Activated naive CD8-positive, alpha-beta T cell (primary cell): ENCODE measurements around the gene AHNAK2.

Source experiments
- H3K27ac Mint-ChIP-seq: one replicate; pipeline ENCODE4 v1.8.0; 2021; ENCODE audit warnings: mixed read lengths
- H3K27me3 Mint-ChIP-seq: one replicate; pipeline ENCODE4 v1.8.0; 2021; ENCODE audit warnings: mixed read lengths
- H3K36me3 Mint-ChIP-seq: one replicate; pipeline ENCODE4 v1.8.0; 2021; ENCODE audit warnings: mixed read lengths
- H3K4me1 Mint-ChIP-seq: one replicate; pipeline ENCODE4 v1.8.0; 2021; ENCODE audit warnings: low read depth, mixed read lengths
- H3K4me3 Mint-ChIP-seq: one replicate; pipeline ENCODE4 v1.8.0; 2021; ENCODE audit warnings: mild to moderate bottlenecking, mixed read lengths
- H3K9me3 Mint-ChIP-seq: one replicate; pipeline ENCODE4 v1.8.0; 2021; ENCODE audit warnings: low read depth, mixed read lengths

The AHNAK2 gene

DNA sequence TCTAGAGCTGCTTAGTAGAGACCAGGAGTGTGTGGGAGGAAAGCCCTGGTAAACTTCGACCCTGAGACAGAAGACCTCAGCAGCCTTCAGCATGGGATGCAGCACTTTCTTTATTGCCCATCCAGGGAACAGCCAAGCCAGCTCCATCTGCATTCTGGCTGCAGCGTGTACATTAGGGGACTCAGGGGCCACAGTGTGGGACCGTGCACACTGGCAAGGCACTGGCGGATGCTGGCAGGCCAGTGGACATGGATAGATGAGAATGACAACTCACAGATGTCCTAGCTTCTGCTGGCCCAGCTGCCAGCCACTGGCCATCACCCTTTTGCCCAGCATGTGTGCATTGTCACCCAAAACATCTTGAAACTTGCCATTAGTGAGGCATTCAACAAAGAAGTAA lies 41.0 kb downstream of the AHNAK2 start:
- H3K4me3 Mint-ChIP-seq, result no peak overlapping the region
- peaks cover 3% of the 10 kb centered on the region for H3K4me1 Mint-ChIP-seq
- H3K36me3 Mint-ChIP-seq, result no peaks in the 10 kb centered on the region
- no peak overlapping the region for H3K27ac Mint-ChIP-seq
- no peaks in the 10 kb centered on the region for H3K9me3 Mint-ChIP-seq
- H3K27me3 Mint-ChIP-seq, result peaks cover 3% of the 10 kb centered on the region

DNA sequence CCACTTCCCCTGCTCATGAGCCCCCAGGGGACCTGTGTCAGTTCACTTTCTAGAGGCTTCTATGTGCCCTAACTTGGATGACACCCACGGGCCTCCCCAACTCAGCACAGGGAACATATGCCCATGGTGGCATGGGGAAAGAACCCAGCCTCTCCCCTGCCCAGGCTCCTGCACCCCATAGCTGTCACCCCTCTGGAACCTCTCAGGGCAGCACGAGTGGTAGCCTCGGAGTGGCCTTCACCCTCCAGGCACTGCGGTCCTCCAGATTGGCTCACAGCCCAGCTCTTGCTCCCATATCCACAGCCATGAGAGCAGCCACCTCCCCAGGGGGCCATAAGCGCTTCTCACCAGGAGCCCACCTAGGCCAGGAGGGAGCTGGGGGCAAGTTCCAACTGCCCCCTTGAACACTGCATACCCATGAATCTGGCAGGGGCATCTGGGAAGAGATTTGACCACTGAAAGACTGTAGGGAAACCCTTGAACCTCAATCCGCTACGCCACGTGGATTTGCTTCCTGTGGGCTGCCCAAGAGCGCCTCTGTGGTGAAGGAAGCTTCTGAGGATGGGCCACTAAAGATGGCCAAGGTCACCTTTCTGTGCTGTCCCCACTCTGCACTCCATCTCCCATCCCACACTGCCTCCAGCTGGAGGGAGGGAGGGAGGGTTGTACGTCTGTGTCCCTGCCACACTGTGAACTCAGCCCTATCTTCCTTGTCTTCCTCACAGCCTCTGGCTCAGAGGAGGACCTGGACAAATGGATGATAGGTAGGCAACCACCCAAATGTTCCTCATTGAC lies 41.6 kb downstream of the AHNAK2 start:
- peaks cover 3% of the 10 kb centered on the region for H3K27me3 Mint-ChIP-seq
- H3K4me3 Mint-ChIP-seq, result no peak overlapping the region
- H3K27ac Mint-ChIP-seq, result no peak overlapping the region
- peaks cover 3% of the 10 kb centered on the region for H3K4me1 Mint-ChIP-seq
- no peaks in the 10 kb centered on the region for H3K9me3 Mint-ChIP-seq
- no peaks in the 10 kb centered on the region for H3K36me3 Mint-ChIP-seq

DNA sequence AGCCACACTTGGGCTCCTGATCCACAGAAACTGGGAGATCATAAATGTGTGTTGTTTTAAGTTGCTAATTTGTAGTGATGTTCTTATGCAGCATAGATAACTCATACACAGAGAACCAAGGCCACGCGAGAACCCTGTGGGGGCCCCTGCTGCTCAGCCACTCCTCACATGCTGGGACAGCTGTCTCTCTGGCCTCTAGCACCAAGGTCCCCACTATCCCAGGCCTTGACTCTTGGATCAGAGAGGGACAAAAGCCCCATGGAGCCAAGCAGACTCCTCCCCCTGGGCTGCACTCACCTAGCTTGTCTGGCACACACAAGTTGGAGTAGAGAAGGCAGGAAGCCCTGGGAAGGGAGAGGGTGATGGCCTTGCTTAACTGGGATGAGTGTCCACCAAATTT lies 42.2 kb downstream of the AHNAK2 start:
- no peak overlapping the region for H3K4me3 Mint-ChIP-seq
- peaks cover 3% of the 10 kb centered on the region for H3K4me1 Mint-ChIP-seq
- peak overlapping the region; percentile 22 for H3K27ac Mint-ChIP-seq
- H3K36me3 Mint-ChIP-seq, result no peaks in the 10 kb centered on the region
- no peaks in the 10 kb centered on the region for H3K9me3 Mint-ChIP-seq
- peaks cover 3% of the 10 kb centered on the region for H3K27me3 Mint-ChIP-seq

DNA sequence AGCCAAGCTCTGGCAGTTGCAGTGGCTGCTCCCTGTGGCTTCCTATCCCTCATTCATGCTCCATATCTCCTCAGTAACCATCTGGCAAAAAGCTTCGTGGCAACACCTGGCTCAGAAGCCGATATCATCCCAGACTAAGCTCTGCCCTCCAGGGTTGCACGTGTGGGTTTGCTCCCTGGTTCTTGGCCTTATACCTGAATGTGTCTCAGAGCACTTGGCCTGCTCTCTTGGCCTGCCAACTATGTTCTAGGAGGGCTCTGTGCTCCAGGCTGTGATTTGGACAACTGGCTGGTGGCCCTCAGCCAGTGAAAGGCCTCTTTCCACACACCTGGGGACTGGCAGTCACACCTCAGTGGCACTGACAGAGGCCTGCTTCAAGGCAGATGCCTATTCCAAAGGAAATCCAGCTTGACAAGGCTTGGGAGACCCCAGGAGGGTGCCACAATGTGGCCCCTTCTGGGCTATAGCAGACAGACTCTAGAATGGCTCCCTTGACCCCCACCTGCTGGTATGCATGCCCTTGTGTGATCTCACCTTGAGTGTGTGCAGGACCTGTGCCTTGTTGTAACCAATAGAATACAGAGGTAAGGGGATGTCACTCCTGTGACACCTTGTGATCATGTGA lies 43.0 kb downstream of the AHNAK2 start:
- Mint-ChIP-seq H3K9me3 (no peaks in the 10 kb centered on the region), H3K4me1 (peaks cover 3% of the 10 kb centered on the region), H3K27ac (peak overlapping the region; percentile 3), H3K4me3 (peak overlapping the region; percentile 81), H3K36me3 (no peaks in the 10 kb centered on the region), H3K27me3 (peaks cover 3% of the 10 kb centered on the region)

DNA sequence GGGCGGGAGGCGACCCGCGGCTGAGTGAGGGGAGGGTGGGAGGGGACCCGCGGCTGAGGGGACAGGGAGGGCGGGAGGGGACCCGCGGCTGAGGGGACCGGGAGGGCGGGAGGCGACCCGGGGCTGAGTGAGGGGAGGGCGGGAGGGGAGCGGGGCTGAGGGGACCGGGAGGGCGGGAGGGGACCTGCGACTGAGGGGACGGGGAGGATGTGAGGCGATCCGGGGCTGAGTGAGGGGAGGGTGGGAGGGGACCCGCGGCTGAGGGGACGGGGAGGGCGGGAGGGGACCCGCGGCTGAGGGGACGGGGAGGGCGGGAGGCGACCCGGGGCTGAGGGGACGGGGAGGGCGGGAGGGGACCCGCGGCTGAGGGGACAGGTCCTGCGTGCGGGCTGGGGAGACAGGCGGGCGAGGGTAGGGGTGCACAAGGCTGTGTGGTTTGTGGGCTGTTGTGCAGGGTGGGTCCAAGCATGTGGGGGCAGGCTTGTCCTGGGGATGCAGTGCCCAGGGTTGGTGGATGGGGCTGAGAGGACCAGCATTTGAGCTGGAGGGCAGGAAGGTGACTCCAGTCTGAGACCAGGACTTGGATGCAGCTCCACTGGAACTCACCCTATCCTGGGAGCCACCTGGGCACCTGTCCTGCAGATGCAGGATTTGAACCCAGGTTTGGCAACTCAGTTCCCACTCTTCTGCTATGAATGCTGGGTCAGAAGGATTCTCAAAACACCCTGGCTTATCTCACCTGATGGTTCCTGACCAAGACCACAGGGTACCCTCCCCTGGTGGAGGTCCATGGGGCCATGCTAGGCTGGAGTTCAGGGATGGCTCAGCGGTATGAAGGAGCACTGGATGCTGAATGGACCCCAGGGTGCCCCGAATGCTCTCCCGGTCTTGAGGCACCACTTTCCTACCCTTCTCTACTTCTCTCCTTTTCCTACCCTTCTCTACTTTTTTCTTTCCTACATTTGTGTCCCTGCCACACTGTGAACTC lies 44.1 kb downstream of the AHNAK2 start:
- peak overlapping the region; percentile 3 for H3K27ac Mint-ChIP-seq
- no peaks in the 10 kb centered on the region for H3K9me3 Mint-ChIP-seq
- no peaks in the 10 kb centered on the region for H3K36me3 Mint-ChIP-seq
- peaks cover 3% of the 10 kb centered on the region for H3K27me3 Mint-ChIP-seq
- peak overlapping the region; percentile 81 for H3K4me3 Mint-ChIP-seq
- peaks cover 3% of the 10 kb centered on the region for H3K4me1 Mint-ChIP-seq

DNA sequence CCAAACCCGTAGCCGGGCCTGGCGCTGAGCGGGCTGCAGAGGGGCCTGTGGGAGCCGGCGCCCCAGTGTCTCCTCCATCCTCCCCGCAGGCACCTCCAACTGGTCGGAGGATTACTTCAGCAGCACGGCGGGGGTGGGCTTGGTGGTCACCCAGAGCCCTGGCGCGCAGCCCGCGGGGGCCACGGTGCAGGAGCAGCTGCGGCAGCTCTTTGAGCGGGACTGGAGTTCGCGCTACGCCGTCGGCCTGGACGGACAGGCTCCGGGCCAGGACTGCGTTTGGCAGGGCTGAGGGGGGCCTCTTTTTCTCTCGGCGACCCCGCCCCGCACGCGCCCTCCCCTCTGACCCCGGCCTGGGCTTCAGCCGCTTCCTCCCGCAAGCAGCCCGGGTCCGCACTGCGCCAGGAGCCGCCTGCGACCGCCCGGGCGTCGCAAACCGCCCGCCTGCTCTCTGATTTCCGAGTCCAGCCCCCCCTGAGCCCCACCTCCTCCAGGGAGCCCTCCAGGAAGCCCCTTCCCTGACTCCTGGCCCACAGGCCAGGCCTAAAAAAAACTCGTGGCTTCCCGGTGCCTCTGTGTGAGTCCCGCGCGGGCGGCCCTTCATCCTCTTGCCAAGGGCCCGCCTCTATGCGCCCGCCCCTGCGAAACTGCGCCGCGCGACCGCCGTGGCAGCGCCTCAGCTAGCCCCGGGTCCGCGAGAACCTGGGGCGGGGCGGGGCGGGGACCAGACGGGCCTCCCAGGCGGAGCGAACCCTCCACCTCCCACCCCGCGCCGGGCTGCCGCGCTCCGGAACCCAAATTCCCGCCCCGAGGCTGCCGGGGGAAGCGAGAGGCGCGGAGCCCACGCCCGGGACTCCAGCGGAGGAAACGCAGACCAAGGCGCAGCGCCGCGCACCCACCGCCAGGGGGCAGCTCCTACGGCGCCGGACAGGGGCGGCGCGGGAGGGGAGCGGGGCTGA lies 45.2 kb downstream of the AHNAK2 start:
- no peak overlapping the region for H3K27ac Mint-ChIP-seq

DNA sequence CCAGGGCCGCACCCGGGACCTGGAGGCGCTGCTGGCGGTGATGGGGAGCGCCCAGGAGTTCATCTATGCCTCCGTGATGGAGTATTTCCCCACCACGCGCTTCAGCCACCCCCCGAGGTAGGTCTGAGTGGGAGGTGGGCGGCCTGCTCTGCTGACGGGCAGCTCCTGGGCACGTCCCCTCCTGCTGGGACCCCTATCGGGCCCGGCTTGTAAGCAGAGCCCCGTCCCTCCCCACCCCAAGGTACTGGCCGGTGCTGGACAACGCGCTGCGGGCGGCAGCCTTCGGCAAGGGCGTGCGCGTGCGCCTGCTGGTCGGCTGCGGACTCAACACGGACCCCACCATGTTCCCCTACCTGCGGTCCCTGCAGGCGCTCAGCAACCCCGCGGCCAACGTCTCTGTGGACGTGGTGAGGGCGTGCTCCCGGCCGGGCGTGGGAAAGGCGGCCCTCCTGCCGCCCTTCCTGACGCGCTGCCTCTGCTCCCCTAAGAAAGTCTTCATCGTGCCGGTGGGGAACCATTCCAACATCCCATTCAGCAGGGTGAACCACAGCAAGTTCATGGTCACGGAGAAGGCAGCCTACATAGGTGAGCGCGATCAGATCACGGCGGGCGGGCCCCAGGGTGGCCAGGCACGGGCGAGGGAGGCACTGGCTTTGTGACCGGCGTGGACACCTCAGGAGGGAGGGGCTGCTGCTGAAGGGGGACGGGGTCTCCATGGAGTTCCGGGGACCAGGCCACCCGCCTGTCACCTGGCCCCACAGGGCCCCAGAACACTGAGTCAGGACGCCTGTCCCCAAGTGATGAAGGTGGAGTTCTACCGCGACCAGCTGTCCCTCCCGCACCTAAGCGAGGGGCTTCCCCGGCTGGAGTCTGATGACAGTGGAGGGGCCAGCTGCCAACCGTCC lies 46.2 kb downstream of the AHNAK2 start:
- Mint-ChIP-seq H3K9me3 (no peaks in the 10 kb centered on the region), H3K27ac (no peak overlapping the region), H3K4me3 (no peak overlapping the region), H3K36me3 (no peaks in the 10 kb centered on the region), H3K27me3 (peaks cover 3% of the 10 kb centered on the region), H3K4me1 (peaks cover 3% of the 10 kb centered on the region)

More for the DNA sequence above, 45.2 kb downstream of the AHNAK2 start:
- Mint-ChIP-seq H3K4me1 (peaks cover 3% of the 10 kb centered on the region), H3K36me3 (no peaks in the 10 kb centered on the region), H3K27me3 (peaks cover 3% of the 10 kb centered on the region), H3K9me3 (no peaks in the 10 kb centered on the region), H3K4me3 (peak overlapping the region; percentile 59)

DNA sequence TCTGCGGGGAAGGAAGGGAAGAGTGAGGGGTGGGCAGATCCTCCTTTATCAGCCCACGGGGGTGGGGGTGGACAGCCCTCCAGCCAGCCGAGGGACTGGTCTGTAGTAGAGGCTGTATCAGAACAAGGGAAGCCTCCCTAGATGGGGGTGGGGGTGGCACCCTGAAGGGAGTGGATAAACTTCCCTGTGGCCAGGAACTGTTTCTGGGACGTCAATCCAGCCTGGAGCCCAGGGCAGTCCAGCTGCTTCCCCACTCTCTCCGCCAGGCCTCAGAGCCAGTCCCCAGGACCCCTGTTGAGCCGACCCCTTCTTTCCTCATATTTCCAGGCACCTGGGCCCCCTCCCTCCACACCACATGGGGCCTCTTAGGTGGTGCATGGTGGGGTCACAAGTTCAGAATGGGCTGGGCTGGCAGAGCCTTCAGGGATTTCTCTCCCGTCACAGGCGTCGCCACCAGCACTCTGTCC lies 46.8 kb downstream of the AHNAK2 start:
- Mint-ChIP-seq H3K27ac (no peak overlapping the region), H3K27me3 (peaks cover 3% of the 10 kb centered on the region), H3K36me3 (no peaks in the 10 kb centered on the region), H3K4me3 (no peak overlapping the region), H3K4me1 (peaks cover 3% of the 10 kb centered on the region), H3K9me3 (no peaks in the 10 kb centered on the region)

DNA sequence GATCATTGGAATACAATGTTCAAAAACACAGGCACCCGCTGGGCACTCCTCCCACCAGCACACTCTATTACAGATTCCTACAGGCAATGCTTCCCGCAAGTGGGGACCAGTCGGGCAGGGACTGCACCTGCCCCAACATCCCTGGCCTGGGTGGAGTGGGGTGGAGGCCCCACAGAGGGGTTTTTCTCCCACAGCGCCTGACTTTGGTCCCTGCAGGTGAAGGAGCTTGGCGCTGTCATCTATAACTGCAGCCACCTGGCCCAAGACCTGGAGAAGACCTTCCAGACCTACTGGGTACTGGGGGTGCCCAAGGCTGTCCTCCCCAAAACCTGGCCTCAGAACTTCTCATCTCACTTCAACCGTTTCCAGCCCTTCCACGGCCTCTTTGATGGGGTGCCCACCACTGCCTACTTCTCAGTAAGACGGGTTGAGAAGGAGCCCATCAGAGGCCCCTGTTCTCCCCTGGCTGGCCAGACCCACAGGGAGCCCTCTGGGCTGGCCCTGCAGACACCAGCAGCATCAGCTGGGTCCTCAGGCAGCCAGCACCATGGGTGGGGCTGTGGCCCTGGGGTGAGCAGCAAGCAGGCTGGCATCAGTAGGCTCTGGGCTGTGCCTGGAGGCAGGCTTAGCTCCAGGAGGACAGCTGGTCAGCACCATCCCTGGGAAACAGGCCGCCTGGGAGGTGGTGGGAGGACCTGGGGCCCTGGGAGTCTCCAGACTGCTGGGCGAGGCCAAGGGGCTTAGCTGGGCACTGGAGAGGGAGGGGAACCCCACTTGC lies 47.5 kb downstream of the AHNAK2 start:
- peaks cover 3% of the 10 kb centered on the region for H3K27me3 Mint-ChIP-seq
- peaks cover 3% of the 10 kb centered on the region for H3K4me1 Mint-ChIP-seq
- no peaks in the 10 kb centered on the region for H3K9me3 Mint-ChIP-seq
- H3K4me3 Mint-ChIP-seq, result no peak overlapping the region
- H3K36me3 Mint-ChIP-seq, result no peaks in the 10 kb centered on the region
- no peak overlapping the region for H3K27ac Mint-ChIP-seq

DNA sequence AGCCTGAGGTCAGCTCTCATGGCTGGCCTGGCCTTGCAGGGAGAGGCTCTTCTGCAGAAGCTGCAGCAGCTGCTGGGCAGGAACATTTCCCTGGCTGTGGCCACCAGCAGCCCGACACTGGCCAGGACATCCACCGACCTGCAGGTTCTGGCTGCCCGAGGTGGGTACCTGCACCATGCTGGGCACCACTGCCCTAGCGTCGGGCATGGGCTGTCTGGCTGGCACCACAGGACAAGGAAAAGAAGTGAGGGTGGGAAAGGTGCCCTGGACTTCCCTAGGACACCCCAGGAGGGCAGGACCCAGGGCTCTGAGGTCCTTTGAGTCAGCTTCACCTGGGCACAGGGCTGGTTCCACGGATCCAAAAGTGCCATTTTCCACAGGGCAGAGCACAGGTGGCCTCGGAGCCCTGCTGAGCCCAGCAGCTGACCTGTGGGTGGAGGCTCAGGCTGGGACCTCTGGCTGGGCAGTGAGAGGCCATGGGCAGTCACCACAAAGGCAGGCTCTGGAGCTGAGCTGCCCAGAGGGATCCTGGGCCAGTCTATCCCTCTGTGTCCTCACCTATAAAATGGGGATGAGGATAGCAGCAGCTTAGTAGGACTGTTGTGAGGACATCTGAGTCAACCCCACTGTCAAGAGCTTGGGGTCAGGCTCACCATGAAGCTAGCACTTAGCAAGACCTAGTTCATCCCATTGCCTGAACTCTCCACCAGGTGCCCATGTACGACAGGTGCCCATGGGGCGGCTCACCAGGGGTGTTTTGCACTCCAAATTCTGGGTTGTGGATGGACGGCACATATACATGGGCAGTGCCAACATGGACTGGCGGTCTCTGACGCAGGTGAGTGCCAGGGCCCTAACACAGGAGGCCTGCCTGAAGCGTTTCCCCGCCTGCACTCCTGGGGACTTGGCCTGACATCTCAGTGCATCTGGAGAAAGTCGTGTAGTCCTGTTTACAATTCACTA lies 48.6 kb downstream of the AHNAK2 start:
- H3K4me3 Mint-ChIP-seq, result no peak overlapping the region
- no peaks in the 10 kb centered on the region for H3K9me3 Mint-ChIP-seq
- H3K27me3 Mint-ChIP-seq, result peaks cover under 1% of the 10 kb centered on the region
- no peaks in the 10 kb centered on the region for H3K36me3 Mint-ChIP-seq
- H3K27ac Mint-ChIP-seq, result no peak overlapping the region
- H3K4me1 Mint-ChIP-seq, result peaks cover under 1% of the 10 kb centered on the region

DNA sequence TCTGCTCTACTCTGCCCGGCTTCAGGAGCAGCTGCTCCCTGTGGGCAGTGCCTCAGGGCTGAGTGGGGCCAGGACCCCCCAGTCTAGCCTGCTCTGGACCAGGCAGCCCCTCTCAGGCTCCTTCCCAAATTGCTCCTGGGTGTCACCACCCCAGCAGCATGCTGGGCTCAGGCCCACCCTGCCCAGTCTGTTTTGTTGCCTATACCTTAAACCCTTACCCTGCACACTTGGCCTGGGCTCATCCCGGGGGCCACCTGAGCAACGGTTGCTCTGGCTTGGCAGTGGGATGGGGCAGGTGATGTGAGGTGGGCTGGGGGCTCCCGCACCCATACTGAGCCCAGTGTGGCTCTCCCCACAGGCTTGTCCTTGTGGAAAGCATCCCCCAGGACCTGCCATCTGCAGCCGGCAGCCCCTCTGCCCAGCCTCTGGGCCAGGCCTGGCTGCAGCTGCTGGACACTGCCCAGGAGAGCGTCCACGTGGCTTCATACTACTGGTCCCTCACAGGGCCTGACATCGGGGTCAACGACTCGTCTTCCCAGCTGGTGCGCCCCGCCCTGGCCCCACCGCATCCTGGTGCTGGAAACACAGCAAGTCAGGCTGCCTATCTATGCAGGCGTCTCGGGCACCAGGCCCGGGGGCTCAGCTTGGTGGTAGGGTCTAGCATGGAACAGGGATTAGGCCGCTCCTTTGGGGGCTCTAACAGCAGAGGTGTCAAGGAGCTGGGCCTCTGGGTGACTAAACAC lies 49.6 kb downstream of the AHNAK2 start:
- H3K9me3 Mint-ChIP-seq, result no peaks in the 10 kb centered on the region

More for the DNA sequence above, 49.6 kb downstream of the AHNAK2 start:
- Mint-ChIP-seq H3K36me3 (no peaks in the 10 kb centered on the region), H3K4me3 (no peak overlapping the region), H3K27me3 (no peaks in the 10 kb centered on the region), H3K27ac (no peak overlapping the region), H3K4me1 (no peaks in the 10 kb centered on the region)
